ENCODE results near the gene TOM1L2.

GRCh38 chr17:17987187-17987896 is 15.1 kb upstream of the TOM1L2 start:
- TF ChIP-seq CTCF (IDR thresholded peaks at IDR 0.05; ENCODE audit: low read length) (no peak), EZH2 (optimal IDR thresholded peaks at IDR 0.05; ENCODE audit: low read depth, low read length) (no peak)

All from MM.1S (cell line).